ENCODE results near the gene GRPEL1. TPM values are rescaled to one million over a fixed set of nuclear protein-coding genes. Genes with fewer than 3 reads are reported as not detected.

GRPEL1 gene
- total and polyA plus RNA-seq, 9 of the 15 experiments (the other 6 are each of a cell fraction or from before 2014, with no cell fraction given), result 43.4 to 192 (median 86.6) TPM

- Histone ChIP-seq H3K36me3 (ENCODE audit: control insufficient read depth, insufficient read depth, low read length) (no peaks in the 10 kb centered on the region), H3K9ac (ENCODE audit: insufficient read depth in 1 of 2, low read depth in 2 of 2, low read length in 2 of 2) (no peak overlapping the region), H3K4me2 (ENCODE audit: insufficient read depth, low read length) (no peak overlapping the region), H2AFZ (ENCODE audit: low read depth, low read length) (no peak overlapping the region), H3K9me1 (ENCODE audit: control insufficient read depth, insufficient read depth, low read length) (no peaks in the 10 kb centered on the region), H3K79me2 (ENCODE audit: control insufficient read depth, insufficient read depth, low read length) (no peaks in the 10 kb centered on the region), H3K9me3 (replicated peaks; ENCODE audit: control insufficient read depth, insufficient read depth, low read depth, low read length) (no peaks in the 10 kb centered on the region), H3K4me1 (replicated peaks in 1 of 2; ENCODE audit: control insufficient read depth in 2 of 2, insufficient read depth in 2 of 2, low read length in 2 of 2) (peaks cover 0 to 5% of the 10 kb centered on the region in 2 experiments; a peak in 2 of 5 replicates), H4K20me1 (replicated peaks; ENCODE audit: control insufficient read depth, insufficient read depth, low read length) (peaks cover 7% of the 10 kb centered on the region; the same call in 1 of the 2 replicates), H3K4me3 (no peak overlapping the region), H3K27me3 (ENCODE audit: control insufficient read depth in 2 of 2, insufficient read depth in 2 of 2, low read length in 2 of 2) (peaks cover 24 to 69% of the 10 kb centered on the region in 2 experiments), H3K27ac (ENCODE audit: extremely low read depth, low read depth, low read length) (no peak overlapping the region)
- intact Hi-C loops (cut with micrococcal nuclease) (no loop called here), in situ Hi-C loops (cut with MboI) (no loop called here)
- TF ChIP-seq ZNF24 (IDR thresholded peaks at IDR 0.05), result peak; percentile 76; the same call in 1 of the 2 replicates
- no peak for TF ChIP-seq ETS2 (tag; IDR thresholded peaks at IDR 0.05; ENCODE audit: borderline replicate concordance, poor library complexity, severe bottlenecking)
- CTCF ChIA-PET (ENCODE audit: low intra/inter-chr PET ratio), result no interaction called here
- no peak for DNase-seq (ENCODE audit: extremely low read depth in 1 of 4, low spot score in 3 of 4)
- FAIRE-seq, result no peak
- ATAC-seq, result no peak
- POLR2A ChIA-PET, result interaction anchor here (0.6 kb wide), 2 partner anchors 487 to 661 kb away, joined by 3 read pairs; no protein-coding TSS in a partner anchor
- WGBS (ENCODE audit: insufficient coverage, low coverage, missing lambda C conversion rate), result 2% methylated on average over 4 of the region's 4 CpGs
- BruUV-seq (replicated peaks), result no TSS peak
Measured at GRCh38 chr4:7109169-7109568, 41.3 kb upstream of the GRPEL1 start.

- WGBS (ENCODE audit: insufficient coverage, low coverage, missing lambda C conversion rate), result 4% methylated on average over 5 of the region's 6 CpGs
Measured at GRCh38 chr4:7108660-7109059, 40.8 kb upstream of the GRPEL1 start.

More at GRCh38 chr4:7108660-7109059, 40.8 kb upstream of the GRPEL1 start:
- no peaks in the 10 kb centered on the region for H3K36me3 ChIP-seq (ENCODE audit: control insufficient read depth, insufficient read depth, low read length)
- H3K9ac ChIP-seq (ENCODE audit: insufficient read depth in 1 of 2, low read depth in 2 of 2, low read length in 2 of 2), result no peak overlapping the region
- ChIA-PET POLR2A (no interaction called here), CTCF (ENCODE audit: low intra/inter-chr PET ratio) (no interaction called here)
- H3K27ac ChIP-seq (ENCODE audit: extremely low read depth, low read depth, low read length), result no peak overlapping the region
- H3K79me2 ChIP-seq (ENCODE audit: control insufficient read depth, insufficient read depth, low read length), result no peaks in the 10 kb centered on the region
- BruUV-seq (replicated peaks), result no TSS peak
- no peaks in the 10 kb centered on the region for H3K9me3 ChIP-seq (replicated peaks; ENCODE audit: control insufficient read depth, insufficient read depth, low read depth, low read length)
- no peak overlapping the region for H3K4me2 ChIP-seq (ENCODE audit: insufficient read depth, low read length)
- peaks cover 9% of the 10 kb centered on the region; the same call in 1 of the 2 replicates for H4K20me1 ChIP-seq (replicated peaks; ENCODE audit: control insufficient read depth, insufficient read depth, low read length)
- no peak overlapping the region for H3K4me3 ChIP-seq
- DNase-seq (ENCODE audit: extremely low read depth in 1 of 4, low spot score in 3 of 4) (no peak), FAIRE-seq (no peak), ATAC-seq (no peak)
- no peaks in the 10 kb centered on the region for H3K9me1 ChIP-seq (ENCODE audit: control insufficient read depth, insufficient read depth, low read length)
- TF ChIP-seq NR2C1 (IDR thresholded peaks at IDR 0.05), result 0 out of 2 replicates have a peak, but pooled peaks have one; percentile 23
- TF ChIP-seq NR2C1 (tag; IDR thresholded peaks at IDR 0.05), result 0 out of 2 replicates have a peak, but pooled peaks have one; percentile 16
- no peak for TF ChIP-seq RCOR1 (IDR thresholded peaks at IDR 0.05; ENCODE audit: borderline replicate concordance in 1 of 2, low read depth in 2 of 2, low read length in 2 of 2)
- intact Hi-C loops (cut with micrococcal nuclease) (no loop called here), in situ Hi-C loops (cut with MboI) (no loop called here)
- peaks cover 21 to 69% of the 10 kb centered on the region in 2 experiments for H3K27me3 ChIP-seq (ENCODE audit: control insufficient read depth in 2 of 2, insufficient read depth in 2 of 2, low read length in 2 of 2)
- H2AFZ ChIP-seq (ENCODE audit: low read depth, low read length), result no peak overlapping the region
- peaks cover 3 to 10% of the 10 kb centered on the region in 2 experiments; a peak in 4 of 5 replicates for H3K4me1 ChIP-seq (replicated peaks in 1 of 2; ENCODE audit: control insufficient read depth in 2 of 2, insufficient read depth in 2 of 2, low read length in 2 of 2)

Data from K562 (cell line).